GM19238 (cell line): ENCODE data around the gene KRT13.

Experiments
- DNase-seq: peaks from one replicate; pipeline ENCODE4 v3.0.0; 2011; ENCODE audit warnings: low spot score; ENCODE audit not compliant: insufficient read length

Gene KRT13

DNA sequence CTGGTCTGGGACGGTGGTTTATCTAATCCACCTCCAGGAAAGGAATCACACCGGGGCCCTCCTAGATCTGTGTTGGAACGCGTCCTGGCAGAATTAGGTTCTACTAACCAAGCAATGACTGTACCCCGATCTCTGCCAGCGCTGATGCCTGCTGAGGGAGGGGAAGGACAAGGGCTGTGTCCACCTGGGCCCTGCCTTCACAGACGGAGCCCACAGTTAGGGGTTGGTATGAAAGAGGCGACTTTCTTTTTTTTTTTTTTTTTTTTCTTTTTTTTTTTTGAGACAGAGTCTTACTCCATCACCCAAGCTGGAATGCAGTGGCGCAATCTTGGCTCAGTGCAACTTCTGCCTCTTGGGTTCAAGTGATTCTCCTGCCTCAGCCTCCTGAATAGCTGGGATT lies 32.6 kb upstream of the KRT13 start:
- no peak for DNase-seq

DNA sequence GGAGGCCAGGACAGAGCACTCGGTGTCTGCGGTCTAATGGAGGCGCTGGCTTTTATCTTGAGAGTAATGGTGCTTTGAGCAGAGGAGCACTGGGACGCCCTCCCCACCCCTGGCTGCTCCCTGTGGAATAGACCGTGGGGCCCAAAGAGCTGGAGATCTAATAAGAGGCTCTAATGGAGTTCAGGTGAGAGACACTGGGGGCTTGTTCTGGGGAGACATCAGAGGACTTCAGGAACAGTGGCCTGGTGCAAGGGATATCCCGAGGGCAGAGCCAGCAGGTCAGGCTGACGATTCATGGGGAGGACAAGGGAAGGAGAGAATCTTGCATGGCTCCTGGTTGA lies 32.2 kb upstream of the KRT13 start:
- DNase-seq = no peak

DNA sequence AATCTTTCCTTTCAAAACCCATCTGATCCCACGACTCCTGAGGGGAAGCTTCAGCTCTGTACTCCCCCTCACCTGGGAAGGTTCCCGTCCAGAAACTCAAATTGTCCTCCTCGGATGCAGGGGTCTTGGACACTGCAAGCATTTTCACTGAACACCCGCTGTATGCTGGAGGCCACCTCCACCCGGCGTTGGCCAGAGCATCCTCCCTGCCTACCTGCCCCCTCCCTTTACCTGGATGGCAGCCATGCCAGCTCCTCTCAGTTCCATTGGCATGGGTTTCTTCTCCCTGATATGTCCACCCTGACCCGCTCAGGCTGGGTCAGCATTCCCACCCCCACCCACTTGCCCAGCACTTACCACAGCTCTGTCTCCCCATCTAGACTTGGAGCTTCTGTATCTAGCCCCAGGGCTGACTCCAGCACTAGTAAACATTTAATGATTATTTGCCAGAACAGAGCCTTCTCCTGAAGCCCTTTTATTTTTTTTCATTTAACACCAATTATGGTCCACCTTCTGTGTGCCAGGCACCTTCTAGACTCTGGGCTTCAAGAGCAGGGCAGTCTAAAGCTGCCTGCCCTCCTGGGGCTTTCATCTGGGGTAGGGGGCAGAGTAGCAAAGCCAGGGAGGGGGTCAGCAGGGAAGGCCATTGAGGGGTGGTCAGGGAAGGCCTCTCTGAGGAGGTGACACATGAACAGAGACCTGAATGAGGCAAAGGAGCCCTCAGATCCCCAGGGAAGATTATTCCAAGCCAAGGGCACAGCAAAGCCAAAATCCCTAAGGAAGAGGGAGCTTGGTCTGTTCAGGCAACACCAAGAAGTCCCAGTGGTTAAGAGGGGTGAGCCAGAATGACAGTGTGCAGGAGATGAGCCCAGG lies 31.6 kb upstream of the KRT13 start:
- DNase-seq = no peak

DNA sequence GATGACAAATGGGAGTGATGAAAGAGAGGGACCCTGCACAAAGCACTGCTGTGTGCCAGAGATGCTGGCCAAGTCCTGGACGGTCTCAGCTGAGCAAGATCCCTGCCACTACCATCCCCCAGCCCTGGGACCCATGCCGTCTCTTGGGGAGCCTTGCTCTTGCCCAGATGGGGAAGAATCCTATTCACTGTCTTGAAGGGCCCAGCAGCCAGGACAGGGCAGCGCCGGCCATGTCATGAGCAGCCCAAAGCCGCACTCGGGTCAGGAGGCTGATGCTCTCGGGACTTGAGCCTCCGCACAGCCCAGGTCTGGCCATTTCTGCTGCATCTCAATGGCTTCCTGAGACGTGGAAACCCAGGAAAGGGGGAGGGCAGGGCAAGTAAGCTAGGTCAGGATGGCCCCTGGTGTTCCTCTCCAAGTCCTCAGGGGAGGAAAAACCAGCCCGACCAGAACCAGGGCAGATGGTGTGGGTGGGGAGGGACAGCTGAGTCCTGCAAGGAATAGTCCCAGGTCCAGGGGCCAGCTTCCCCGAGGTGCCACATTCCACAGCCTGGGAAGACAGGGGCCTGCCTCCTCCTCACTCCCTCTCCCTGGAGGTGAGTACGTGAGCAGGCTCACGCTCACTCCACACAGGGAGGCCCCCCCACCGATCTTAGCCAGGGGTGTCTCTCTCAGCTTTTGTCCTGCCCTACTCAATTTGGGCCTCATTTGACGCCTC lies 30.5 kb upstream of the KRT13 start:
- no peak for DNase-seq

DNA sequence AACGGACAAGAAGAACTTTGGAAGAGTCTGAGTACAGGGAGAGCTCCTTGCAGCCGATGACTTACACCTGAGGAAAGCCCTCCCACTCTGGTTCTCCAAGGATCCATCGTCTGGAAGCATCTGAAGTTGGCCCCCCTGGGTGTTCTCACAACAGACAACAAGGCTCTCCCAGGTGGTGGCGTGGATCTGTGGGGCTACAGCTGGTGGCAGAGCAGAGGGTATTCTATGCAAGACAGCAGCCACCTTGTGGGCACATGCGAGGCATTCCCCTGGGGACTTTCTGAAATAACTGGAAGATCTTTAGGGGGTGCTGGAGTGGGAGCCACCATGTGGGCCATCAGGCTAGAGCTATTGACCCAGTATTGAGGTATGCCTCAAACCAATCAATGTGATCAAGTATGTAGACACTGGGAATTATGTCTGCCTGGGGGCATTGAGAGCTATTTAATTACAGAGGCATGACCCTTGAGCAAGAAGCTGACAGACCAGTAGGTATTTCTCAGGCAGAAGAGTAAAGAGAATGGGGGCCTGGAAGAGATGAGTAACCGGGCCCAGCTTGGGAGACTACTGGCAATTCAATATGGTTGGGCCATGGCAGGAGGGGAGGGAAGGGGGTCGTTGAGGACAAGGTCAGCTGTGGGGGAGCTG lies 29.6 kb upstream of the KRT13 start:
- no peak for DNase-seq

DNA sequence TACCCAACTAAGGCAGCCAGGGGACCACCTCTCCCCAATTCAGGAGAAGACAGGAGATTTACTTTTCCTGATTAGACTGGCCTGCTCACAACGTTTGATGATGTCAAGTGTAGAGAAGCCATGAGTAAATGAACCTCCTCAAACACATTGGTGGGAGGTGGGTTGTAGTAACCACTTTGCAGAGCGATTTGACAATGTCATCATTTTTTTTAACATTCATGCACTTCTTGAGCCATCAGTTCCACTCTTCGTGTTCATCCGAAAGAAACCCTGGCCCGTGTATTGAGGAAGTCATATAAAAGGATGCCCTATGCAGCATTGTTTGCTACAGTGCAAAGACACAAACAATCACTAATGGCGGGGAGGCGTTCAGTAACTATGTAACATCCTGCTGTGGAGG lies 28.2 kb upstream of the KRT13 start:
- DNase-seq = no peak

DNA sequence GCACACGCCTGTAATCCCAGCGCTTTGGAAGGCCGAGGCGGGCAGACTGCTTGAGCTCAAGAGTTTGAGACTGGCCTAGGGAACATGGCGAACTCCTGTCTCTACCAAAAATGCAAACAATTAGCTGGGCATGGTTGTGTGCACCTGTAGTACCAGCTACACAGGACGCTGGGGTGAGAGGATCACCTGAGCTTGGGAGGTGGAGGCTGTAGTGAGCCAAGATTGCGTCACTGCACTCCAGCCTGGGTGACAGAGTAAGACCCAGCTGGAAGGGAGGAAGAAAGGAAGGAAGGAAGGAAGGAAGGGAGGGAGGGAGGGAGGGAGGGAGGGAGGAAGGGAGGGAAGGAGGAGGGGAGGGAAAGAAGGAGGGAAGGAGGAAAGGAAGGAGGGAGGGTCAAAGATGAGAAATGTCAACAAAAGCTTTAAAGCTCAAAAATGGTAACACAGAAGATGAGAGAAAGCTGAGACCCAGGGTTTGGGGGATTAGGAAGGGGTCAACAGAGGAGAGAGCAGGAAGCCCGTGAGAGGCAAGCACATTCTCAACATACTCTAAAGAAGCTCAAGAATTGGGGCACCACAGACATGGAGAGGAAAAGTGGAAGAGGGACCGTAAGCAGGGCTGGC lies 27.6 kb upstream of the KRT13 start:
- DNase-seq = no peak

DNA sequence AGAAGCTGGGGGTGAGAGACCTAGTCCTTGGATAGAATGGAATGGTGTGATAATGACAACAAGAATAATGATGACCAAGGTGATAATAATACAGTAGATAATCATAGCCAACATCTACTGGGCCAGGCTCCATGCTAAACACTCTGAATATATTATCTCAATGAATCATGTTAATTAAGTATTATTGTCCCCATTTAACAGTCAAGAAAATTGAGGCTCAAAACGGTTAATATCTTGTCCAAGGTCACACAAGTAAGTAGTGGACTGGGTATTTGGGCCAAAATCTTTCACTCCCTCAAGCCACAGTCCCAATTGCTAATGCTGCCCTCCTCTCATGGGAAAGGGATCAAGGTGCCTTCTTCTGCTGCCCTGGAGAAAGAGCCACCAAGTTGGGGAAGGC lies 26.6 kb upstream of the KRT13 start:
- DNase-seq = no peak

DNA sequence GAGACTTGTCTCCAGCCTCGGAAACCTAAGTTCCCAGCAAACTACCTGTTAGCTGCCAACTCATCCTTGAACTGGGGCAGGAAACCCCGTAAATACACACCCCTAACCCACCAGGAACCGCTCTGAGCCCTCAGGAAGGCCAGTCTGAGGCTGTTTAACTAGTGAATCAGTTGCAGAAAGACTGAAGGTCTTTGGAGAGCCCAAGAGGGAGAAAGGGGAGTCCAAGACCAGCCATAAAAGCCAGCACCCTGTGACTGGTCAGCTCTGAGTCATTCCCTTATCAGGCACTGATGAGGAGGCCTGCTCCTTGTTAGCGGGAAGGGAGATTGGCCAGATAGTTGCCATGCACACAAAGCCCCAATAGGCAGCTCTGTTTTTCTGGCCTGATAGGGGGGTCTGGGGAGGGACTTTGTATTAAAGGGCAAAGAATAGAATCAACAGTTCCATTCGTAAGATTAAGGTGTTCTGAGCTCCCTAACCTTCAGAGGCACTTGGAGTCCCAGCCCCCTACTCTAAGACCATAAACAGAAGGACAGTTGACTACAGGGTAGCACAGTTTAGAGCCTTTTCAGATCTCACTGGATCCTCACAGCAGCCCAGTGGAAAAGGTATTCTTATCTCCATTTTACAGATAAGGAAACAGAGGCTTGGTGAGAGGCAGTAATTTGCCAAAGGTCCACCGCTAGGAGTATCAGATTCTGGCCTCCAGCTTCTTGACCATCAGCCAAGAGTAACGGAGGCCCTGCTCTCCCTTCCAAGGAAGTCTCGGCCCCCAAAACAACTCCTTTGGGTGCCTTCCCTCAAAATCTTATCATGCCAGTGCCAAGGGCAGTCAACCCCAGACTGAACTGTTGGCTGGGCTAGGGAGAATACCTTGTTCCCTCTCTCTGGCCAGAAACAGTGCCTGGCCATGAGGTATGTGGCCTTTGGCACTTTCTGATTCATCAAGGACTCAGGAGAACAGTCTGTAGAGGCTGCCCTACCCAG lies 24.9 kb upstream of the KRT13 start:
- no peak for DNase-seq

DNA sequence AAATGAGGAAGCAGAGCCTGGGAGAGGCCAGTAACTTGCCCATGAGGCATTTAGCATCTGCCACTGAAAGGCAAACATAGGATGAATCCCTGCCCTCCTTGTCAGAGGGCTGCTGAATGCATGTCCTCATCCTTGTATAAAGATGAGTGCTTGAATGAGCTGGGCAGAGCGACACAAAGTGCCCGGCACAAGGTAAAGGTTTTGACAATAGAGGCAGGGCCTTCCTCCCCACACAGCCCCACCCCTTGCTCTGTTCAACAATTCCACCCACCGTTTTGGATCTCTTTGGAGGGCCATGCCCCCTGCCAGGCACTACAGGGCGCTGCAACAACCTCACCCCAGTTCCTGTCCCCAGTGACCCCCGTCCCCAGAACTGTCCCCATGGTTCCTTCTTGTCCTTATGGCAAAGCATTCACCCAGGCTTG lies 24.1 kb upstream of the KRT13 start:
- no peak for DNase-seq

DNA sequence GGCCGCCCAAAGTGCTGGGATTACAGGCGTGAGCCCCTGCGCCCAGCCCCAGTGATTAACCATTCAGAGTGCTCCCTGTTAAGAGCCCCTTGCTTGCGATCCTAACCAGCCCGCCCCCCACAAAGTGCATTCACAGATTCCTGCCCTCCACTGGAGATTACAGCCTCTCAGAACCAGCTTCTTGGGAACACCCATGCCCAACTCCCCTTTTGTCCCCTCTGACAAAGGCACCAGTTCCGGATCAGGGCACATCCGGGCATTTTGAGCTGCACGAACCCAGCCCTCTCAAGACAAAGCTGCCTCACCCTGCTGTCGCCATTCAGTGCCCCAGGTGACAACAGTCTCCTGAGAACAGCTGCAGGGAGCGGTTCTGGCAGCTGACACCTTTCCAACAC lies 23.5 kb upstream of the KRT13 start:
- no peak for DNase-seq

DNA sequence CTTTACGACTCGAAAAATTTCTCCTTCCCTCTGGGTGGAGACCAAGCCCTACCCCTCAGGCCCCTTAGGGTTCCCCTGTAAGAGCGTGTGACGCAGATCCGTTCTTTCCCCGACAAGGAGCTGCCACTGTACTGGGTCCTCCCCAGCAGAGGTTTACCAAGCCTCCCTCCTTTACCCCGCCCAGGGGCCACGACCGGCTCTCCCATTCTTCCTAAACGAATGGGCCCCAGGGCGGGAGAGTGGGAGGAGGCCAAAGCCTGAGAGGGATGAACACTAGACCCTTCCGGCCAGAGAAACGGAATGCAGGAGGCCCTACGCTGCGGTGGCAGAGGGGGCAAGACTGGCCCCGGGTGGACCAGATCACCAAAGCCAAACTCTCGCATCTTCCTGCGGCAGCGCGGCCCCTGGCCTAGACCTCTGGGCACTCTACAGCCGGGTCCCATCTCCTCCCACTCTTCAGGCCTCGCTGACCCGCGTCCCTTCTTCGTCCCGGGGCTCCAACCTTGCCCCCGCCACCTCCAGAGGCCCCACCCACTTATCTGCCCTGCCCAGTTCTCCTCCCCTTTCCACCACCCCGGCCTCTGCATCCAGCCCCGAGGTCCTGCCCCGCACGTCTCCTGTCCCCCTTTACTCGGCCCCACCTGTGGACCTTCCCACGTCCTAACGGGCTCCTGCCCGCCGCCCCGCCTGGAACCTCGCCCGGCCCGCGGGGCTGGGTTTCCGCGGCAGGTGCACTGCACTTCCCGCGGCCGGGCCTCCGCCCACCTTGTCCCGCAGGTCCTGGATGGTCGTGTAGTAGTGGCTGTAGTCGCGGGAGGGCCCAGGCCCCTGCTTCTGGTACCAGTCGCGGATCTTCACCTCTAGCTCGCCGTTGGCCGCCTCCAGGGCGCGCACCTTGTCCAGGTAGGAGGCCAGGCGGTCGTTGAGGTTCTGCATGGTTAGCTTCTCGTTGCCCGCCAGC lies 21.9 kb upstream of the KRT13 start:
- no peak for DNase-seq

DNA sequence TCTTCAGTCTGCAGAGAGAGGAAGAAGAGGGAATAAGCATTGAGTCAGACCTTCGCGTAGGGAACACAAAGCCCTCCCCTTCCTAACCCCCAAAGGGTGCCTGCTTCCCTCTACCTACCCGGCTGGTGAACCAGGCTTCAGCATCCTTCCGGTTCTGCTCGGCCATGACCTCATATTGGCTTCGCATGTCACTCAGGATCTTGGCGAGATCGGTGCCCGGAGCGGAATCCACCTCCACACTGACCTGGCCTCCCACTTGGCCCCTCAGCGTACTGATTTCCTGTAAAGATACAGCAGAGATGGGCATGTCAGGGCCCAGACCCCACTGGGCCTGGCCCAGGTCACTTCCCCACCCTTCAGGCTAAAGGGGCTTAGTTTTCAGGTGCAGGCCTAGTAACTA lies 18.8 kb upstream of the KRT13 start:
- DNase-seq = no peak

DNA sequence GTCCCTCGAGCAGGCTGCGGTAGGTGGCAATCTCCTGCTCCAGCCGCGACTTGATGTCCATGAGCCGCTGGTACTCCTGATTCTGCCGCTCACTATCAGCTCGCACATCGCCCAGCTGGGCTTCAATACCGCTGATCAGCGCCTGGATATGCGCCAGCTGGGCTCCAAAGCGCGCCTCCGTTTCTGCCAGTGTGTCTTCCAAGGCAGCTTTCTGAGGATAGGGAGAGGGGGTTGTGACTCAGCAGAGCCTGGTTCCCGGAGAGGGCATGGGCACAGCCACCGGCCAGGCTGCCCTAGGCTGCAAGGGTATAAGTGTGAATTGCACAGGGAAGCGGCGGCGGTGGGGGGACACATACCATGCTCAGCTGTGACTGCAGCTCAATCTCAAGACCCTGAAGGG lies 18.4 kb upstream of the KRT13 start:
- no peak for DNase-seq

DNA sequence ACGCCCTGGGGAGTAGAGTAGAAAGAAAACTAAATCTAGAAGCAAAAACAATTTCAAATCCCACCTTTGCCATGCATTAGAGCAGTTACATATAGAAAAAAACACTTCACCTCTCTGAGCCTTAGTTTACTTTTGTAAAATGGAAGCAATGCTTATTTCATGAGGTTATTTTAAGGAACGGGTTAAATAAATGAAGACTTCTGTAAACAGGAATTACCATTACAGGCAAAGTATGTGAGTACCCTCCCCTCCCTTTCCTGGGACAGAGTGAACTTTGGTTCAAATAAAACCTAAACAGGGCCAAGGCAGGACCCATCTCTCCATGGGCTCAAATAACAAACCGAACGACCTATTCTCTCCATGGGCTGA lies 17.8 kb upstream of the KRT13 start:
- no peak for DNase-seq

DNA sequence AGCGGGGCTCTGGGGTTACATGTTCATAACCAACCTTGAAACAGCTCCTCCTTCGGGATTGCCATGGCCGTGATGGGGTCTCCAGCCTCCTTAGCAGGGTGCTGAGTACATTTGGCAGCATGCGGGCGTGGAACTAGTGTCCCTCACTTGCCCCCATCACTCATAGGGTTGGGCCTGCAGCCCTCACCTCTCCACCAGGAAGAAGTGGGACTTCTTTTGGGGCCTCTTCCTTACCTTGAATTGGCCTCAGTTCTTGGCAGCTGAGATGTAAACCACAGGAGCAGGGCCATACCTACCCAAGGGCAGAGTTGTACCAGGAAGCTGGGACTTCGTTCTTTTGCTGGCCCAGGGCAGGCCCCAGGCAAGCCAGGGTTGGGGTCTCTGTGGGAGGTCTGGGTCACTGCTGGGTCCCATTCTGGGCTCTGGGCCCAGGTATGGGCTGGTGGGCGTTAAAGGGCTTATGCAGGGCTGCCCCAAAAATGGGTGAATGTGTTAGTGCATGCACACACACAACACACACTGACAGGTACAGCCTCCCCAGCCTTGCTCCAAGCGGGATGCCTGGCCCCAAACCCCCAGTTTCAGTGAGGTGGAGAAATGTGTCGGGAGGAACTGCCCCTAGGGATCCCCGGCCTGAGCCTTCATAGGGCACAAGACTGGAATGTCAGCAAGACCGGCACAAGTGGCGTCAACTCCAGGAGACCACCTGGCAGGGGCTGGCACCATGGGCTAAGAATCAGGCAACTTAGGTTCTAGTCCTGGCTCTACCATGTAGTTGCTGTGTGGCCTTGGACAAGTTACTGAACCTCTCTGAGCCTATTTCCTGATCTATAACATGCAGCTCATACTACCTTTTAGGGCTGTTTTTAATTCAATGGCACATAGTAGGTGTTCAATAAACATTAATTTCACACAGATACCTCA lies 17.2 kb upstream of the KRT13 start:
- no peak for DNase-seq

DNA sequence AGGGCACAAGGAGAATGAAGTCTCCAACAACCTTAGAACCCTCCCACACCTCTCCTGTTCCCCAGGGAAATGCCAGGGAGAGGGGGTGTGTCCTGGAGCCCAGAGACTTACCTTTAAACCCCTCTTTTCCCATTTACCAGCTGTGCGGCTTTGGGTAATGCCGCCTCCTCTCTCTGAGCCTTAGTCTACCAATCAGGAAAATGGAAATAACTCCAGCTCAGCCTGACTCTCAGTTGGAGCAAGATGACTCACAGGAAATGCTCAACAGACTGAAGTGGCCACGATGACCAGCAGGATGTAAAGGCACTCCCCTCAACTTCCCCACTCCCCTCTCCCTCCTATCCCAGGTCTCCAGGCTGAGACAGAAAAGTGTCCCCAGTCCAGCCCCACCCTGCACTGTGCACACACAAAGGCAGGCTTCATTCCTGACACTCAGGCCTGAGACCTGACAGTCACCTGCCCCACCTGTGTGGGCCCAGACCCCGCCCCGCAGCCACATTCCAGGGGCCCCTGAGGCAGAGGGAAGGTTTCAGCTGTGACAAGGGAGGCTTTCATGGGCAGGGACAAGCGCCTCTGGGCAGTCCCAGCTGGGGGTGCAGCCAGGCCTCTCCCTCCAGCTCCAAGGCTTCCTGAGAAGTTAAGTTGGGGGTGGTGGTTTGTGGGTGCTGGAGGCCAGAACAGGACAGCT lies 16.3 kb upstream of the KRT13 start:
- no peak for DNase-seq
